NOMO-1 treated with DMSO at 0.1 percent for 48 hours (cell line): ENCODE data around the gene TOMM22.

Experiments used
- DNase-seq: peaks from one replicate; lab custom pipeline; 2025; ENCODE audit not compliant: unreplicated experiment; lab: John Stamatoyannopoulos, UW

Gene TOMM22

DNA sequence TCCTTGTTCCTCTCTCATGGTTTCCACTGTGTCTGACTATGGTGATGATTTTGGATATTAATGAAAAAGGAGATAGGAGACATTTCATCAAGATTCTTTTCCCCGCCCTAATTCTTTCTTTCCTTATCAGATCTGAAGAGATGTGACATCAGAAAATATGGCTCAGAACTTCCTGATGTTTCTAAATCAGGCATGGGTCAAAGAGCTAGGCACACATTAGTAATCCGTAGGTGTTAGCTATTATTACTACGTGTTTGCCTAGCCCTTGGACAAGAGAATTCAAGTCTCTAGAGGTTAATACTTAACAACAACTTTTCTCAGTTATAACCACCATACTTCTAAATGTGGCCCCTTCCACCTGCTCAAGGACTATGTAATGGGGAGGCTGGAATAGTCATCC is 13.2 kb downstream of the TOMM22 start:
- DNase-seq: no peak

DNA sequence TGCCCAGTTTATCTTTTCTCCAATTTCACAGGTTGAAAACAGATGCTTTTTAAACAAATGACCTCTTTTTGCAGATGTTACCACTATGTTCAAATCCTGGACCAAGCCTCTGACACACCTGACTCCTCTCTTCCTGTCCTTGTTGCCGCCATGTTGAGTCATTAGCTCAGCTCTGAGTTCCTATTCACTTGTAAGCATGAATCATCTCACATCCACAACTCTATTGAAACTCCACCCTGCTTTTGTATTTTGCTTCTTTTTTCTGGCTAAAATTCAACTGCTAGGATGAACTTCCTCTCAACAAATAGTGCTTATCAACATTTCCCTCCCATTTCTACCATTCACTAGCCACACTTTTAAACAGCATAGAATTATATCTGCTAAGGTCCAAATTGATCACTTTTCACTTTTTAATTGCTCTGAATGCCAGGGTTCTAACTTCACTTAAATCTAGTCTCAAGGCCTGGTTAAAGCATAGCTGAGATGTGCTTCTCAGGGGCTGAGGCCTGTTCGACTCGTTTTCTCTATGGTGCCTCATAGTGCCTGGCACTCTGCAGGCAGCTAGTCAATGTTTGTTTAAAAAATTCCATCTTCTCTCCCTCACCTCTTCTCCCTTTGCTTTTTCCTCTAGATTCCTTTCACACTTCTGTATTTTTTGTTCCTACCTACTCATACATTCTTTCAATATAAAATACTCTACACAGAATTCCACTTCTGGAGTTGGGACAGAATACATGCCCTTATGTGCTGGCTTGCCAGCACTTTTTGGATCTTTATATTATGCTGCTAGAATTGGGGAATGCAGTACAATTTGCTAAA is 15.1 kb downstream of the TOMM22 start:
- DNase-seq: peak; percentile 40

DNA sequence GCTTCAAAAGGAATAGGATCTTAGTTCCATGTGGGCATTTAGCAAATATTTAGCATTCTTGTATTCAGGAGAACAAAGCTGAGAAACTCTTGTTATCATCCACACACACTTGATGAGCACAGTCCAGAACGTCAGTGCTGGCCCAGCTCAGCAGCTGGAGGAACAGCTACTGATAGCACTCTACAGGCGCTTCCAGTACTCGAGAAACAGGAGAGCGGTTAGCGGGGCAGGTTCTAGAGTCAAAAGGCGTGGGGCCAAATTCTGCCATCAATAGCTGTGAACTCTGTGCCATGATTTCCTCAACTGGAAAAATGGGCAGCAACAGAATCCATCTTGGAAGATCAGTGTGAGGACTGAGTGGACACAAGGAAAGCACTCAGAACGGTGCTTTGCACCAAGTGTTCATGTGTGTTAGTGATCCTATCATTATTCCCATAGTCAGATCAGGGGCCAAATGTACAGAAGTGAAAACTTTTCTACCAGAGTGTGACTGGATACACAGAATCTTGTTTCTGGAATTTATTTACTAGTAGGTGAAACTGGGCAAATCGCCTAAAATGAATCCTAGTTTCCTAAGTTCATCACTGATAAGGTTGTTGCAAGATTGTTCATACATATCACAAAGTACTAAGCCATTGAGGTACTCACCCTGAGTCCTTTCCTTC is 15.8 kb downstream of the TOMM22 start:
- DNase-seq: no peak

DNA sequence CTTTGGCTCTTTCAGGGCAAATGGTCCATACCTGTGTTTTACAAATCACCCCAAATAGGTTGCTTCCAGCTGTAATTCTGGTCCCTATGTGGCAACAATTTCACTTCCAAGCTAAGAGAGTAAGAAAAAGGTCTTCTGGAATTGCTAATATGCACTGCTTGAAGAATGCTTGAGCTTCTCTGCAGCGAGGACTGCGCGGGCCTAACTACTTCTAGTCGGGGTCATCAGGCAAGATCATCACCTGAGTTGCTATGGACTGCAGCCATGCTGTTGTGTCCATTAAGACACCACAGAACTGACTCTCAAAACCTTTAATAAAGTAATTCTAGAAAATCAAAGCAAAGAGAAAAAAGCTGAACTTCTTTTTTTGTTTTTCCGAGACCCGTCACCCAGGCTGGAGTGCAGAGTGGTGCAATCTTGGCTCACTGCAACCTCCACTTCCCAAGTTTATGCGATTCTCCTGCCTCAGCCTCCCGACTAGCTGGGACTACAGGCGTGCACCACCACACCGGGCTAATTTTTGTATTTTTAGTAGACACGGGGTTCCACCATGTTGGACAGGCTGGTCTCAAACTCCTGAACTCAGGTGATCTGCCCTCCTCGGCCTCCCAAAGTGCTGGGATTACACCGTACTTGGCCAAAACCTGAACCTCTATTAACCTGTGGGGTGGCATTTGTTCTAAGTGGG is 16.8 kb downstream of the TOMM22 start:
- no peak for DNase-seq

DNA sequence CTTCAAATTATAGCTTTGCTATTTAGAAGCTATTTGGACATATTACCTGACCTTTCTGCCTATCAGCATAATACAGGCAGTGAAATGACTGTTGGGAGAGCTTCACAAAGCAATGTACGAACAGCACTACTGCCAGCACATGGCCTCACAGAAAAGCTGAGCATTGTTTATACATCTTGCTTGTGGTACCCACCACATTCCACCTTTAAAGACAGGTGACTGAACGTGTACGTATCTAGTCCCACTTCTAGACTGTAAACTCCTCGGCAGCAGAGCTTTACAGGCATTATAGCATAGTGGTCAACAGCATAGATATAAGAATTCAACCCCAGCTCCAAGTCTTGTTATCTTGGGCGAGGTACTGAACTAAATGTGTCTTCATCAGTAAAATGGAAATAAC is 17.4 kb downstream of the TOMM22 start:
- DNase-seq: no peak

DNA sequence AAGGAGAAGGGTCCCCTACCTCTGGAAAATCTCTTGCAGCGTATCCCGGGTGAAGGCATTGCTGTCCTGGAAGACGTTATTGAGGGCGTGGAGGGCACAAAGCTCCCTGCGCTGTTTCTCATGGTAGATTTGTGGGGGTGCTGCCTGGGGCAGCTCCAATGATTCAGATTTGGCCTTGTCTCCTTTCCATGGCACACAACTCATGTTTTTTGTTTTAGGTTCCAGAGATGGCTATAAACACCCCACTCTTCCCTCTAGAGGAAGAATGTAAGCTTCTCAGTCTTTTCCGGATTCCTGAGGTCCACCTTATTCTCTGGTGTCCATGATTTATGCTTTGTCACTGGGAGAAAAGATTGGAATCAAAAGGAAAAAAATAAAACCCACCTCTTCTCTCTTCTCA is 18.0 kb downstream of the TOMM22 start:
- no peak for DNase-seq

DNA sequence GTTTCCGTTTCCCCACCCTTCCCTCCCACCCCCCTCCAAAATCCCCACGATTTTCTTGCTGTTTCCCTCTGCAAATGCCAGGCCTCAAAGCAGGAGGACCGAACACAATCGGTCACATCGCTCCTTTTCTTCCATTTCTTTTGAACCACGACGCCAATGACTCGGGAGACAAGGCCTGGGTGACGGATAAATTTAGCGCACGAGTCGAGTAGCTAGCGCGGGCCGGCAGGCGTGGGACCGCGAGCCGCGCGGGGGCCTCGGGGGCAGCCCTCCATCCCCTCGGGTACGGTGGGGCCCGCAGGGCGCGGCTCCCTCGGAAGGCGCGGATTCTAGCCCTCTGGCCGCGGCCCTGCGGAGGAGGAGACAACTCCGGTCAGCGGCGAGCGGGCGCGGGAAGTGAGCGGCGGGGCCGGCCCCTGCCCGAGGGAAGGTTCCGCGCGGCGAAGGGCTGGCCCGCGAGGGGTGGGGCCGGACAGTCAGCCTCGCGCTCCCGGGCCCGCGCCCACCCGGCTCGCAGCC is 18.6 kb downstream of the TOMM22 start:
- DNase-seq: peak; percentile 58

DNA sequence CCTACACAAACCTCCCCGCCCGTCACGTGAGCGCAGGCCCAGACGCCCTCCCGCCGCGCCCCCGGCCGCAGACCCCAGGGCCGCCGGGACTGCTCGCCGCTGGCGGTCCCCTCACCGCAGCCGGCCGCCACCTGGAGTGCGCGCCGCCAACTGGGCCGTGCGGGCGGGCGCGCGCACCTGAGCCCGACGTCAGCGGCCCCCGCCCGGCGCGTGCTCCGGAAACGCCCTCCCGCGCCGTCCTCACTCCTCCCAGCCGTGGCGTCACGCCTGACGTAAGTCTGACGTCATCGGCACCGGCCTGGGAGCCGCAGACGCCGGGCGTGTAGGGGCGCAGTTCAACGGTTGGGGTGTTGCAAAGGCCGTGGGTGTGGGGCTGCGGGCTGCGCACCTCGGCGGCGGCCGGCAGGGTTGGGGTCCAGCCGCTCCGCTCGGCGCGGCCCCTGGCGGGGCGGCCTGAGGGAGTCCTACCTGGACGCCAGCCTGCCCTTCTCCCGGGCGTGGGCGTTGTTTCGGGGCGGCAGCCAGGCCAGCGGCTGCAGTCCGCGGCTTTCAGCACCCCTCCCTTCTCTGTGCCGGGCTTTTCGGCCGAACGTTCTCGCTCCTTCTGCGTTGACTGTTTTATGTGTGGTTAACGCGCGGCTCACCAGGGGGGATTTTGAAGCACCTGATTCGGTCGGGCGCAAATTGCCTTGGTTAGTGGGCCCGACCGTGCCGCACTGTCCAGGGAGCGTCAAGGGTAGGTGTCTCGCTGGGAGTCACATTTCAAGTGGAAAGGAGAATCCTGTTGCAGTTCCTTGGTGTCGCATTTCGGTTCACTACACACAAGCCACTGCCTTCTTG is 19.3 kb downstream of the TOMM22 start, which contains the start of gene JOSD1:
Gene JOSD1, minus strand, starts transcription at position 155 of the 840 bp plus-strand sequence. CDS start 956 bp downstream, outside the sequence.
- DNase-seq: peak; percentile 72

DNA sequence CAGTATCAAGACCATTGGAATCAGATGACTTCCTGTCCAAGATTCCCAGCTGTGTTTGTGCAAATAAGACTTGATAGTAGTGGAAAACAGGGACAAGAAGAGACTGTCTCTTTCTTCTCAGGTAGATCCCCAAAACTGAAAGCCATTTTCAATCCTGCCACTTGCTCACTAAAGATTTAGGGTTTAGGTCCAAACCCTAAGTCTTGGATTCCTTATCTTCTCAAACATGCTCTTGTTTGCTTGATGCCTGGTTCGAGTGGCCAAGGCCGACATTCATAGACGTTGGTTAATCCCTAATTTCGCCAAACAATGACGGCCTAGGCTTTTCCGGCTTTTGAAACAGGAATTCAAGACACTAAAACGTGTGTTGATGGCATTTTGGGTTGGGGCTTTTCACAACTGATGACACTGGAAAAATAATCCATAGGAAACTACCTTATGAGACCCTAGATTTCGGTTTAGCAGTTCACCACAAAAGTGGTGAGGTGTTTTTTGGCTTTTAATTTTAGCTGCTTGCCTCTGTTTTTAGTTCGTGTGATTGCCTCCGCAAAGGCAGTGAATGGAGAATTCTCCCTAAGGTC is 23.0 kb downstream of the TOMM22 start:
- DNase-seq: no peak

DNA sequence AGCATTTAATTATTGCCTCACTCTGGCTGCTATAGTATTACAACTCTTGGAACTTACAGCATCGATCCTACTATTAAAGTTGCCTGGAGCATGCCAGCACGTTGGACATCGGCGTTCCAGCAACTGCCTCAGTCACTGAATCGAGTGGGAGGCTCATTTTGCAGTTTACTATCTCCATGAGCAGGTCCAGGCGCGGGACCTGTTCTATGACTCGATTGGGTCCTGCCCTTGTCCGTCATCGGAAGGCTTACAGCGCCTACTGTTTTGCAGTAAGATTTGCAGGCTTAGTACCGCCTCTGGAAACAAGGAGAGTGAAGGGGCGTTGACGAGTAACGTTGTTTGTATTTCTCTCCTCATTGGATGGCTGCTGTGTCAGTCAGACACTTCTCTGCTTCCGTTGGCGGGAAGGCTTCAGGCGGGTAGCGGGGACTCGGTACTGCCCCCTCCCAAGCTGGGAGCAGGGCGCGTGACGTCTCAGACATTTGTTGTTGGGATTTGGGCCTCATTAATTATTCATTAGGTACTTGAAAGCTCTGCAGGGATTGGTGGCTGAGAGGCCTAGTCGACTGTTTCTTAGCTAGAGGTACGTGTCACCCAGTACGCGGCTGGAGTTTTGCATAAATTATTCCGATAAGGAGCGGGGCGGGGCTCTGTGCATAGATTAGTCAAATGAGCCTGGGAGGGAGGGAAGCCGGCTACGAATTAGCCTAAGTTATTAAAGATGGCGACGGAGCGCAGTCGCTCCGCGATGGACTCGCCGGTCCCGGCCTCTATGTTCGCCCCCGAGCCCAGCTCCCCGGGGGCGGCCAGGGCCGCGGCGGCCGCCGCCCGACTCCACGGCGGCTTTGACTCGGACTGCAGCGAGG is 23.7 kb downstream of the TOMM22 start, which contains the start of gene GTPBP1:
Gene GTPBP1, plus strand, starts transcription at position 710 of the 866 bp plus-strand sequence. Its CDS starts 12 bp downstream, at position 722.
- DNase-seq: peak; percentile 100

DNA sequence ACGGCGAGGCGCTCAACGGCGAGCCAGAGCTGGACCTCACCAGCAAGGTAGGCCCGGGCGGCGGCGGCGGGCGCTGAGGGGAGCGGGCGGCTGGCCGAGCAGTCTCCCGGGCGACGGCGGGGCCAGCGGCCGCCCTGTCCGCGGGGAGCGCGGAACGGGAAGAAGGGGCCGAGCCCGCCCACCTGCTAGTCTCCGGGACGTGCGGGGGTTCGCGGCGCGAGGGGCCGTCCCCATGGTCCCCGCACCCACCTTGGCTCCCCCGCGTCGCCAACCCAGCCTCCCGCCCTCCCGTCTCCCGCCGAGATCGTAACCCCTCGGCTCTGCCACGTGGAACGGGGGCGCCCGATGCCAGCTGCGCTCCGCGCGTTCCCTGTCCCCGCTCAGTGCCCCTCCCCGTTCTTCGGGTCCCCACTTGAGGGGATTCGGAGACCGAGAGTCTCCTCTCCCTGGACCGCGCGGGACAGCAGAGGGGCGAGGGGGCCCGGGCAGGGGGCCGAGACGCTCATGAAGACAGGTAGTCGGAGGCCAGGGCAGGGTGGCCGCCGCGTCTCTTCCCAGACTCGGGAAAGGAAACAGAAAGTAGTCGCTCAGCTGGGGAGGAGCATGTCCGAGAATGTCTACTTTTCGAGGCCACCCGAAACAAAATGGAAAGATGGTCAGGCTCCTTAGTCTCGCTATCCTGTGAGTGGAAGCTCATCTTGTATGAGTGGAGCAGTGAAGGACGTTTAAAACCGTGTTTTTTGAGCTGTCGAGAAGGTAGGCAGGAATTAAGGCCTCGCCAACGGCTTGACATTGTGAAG is 24.5 kb downstream of the TOMM22 start:
- peak; percentile 25 for DNase-seq

DNA sequence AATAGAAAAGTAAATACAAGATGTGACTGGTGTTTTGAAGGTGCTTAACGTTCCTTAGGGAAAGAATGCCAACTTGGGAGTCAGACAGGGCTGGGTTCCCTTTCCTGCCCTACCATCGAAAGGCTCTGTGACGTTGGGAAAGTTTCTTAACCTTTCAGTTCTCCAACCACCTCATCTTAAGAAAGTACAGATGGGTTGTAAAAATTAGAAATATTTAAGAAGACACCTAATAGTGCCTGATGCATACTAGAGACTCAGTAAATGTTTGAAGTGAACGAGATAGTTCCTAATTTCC is 25.1 kb downstream of the TOMM22 start:
- DNase-seq: no peak

DNA sequence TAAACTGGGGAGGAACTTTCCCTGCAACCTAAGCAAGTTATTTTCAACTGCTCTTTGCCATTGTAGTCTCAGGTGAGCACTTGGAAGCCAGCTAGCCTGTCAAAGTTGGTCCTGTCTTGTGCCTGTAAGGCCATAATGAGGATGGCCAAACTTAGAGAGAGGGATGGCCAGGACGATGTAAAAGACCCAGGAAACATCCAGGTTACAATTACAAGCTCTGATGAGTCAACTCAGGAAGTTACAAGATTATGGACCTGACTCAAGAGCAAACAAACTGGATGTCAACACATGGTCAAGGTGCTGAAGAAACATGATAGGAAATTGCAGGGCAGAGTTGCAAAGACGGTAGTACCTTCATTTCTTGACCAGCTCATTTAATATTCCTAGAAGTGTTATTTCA is 25.6 kb downstream of the TOMM22 start:
- no peak for DNase-seq

DNA sequence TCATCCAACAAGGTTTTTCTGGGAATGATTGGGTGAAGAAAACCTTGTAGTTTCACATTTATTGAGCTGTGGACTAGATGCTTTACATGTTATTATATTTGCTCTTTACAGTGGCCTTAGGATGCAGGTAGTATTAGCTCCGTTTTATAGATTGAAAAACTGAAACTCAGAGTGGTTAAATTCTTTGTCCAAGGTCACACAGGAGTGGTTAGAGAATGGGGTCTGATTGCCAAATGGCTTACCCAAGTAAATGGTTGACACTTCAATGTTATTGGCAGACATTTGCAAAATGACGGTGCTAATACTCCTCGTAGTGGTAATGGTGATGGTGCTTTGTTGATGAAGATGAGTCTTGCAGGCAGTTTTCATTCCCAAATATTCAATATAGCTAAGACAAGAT is 26.2 kb downstream of the TOMM22 start:
- no peak for DNase-seq

DNA sequence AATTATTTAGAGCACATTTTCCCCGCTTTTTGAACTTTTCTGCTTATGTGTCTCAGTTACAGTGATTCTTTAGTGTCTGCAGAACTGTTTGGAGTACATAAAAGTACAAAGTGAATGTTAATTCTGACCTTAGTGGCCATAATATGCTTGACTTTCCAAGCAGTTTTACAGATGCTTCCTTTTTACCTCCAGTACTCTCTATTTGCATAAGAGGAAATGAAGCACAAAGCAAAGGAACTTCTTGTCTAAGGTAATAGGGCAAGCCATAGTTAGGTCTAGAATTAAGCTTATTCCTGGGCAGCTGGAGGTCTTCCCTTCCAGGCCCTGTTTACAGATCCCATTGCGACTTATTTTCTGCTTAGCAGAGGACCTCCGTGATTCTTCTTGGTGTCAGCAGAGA is 27.5 kb downstream of the TOMM22 start:
- no peak for DNase-seq

DNA sequence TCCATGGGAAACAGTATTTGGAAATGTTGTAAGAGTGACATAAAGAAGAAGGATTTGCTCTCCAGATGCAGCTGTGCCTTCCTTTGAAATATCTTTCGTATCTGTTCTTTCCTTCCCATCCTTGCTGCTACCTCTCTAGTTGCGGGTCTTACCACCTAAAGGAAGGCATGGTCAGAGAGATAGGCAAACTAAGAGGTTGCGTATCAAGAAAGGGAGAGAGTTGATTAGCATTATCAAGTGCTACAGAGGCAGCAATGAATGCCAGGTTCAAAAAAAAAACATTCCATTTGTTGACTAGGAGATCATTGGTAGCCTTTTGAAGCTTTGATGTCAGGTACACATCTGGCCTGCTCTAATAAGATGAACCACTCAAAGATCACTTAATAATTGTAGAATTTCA is 28.6 kb downstream of the TOMM22 start:
- DNase-seq: no peak

DNA sequence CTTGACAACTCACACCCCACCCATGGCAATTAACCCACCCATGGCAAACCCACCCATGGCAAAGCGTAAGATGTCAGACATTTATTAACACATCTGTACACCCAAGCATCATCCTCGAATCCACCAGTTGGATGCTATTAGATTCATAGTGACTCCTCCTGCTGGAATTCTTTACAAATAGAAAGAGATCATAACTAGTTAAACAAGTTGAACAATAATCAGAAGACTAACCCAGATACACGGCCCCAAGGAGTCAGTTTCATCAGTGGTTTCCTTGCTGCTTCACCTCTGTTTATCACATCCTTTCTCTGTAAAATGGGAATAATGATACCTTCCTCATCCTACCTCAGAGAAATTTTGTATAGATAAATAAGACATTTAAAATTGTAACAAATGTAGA is 29.1 kb downstream of the TOMM22 start:
- no peak for DNase-seq

DNA sequence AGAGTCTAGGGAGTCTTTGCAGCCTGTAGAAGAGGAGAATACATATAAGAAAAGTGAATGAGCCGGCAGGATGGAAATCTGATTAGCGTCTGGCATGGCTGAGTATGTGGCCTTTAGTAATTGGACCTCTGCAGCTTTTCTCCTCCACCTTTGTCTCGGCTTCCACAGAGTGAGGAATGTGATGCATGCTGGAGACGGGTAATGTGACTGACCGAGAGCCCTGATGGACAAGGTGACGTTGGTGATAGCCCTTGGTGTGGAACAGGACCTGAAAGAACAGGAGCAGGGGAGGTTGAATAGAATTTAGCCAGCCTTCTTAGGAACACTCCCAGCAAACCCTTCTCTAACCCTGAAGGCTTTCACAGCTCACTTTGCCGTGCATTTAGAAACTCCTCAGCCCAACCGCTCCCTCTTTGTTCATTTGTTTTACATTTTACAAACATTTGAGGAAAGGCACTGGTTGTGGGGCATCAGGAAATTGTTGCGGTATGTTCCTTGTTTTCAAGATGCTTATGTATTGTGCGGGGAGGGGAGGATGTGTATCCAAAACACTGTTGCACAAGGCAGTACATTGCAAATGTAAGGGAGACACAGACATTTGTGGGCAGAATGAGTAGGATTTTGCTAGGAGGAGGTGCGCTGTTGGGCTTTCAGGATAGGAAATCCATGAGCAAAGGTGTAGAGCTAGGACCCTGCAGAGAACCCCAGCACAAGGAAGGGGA is 30.9 kb downstream of the TOMM22 start:
- no peak for DNase-seq
